Measurements from ENCODE around the gene RPTOR.

Gene RPTOR

DNA sequence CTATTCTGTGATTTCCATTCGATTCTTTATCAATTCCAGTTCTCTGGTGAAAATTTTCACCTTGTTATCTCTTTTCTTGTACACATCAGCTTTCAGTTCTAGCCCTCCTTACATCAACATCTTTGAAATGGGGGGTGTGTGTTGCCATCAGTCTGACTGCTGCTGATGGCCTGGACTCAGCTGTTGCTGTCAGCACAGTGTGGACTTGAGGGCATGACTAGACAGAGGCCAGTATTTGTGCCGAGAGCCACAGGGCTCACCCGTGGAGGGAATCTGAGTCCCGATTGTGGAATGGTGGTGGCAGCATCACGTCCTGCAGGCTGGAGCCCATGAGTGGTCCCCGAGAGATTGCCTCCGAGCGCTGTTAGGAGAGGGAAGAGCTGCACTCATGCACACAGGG is 114.2 kb downstream of the RPTOR start:
- H2AFZ ChIP-seq (ENCODE audit: low read depth, low read length): no peak overlapping the region
- H3K9ac ChIP-seq (ENCODE audit: low read depth, low read length): no peak overlapping the region
- H4K20me1 ChIP-seq (ENCODE audit: insufficient read depth, low read length): no peaks in the 10 kb centered on the region; the same call in 1 of the 2 replicates
- TF ChIP-seq CTCF (IDR thresholded peaks at IDR 0.05; ENCODE audit: borderline replicate concordance, extremely low read depth, low read length, poor library complexity, severe bottlenecking): no peak
- TF ChIP-seq EZH2 (IDR thresholded peaks at IDR 0.05; ENCODE audit: borderline replicate concordance, low read depth, low read length, severe bottlenecking): no peak
- H3K4me3 ChIP-seq (ENCODE audit: low read depth in 1 of 2, low read length in 2 of 2): no peak overlapping the region
- no peak overlapping the region for H3K4me2 ChIP-seq (ENCODE audit: insufficient read depth, low read length)
- H3K9me3 ChIP-seq (ENCODE audit: insufficient read depth, low read length, severe bottlenecking): peaks cover 9% of the 10 kb centered on the region
- H3K36me3 ChIP-seq (ENCODE audit: insufficient read depth, low read length): no peaks in the 10 kb centered on the region
- peaks cover 94% of the 10 kb centered on the region for H3K79me2 ChIP-seq (ENCODE audit: insufficient read depth, low read length)
- H3K4me1 ChIP-seq (ENCODE audit: insufficient read depth, low read length): peaks cover 25% of the 10 kb centered on the region
- no peaks in the 10 kb centered on the region for H3K27me3 ChIP-seq (ENCODE audit: insufficient read depth, low read length, poor library complexity)
- peak overlapping the region; percentile 45; the same call in 1 of the 2 replicates for H3K27ac ChIP-seq (ENCODE audit: low read length)
- ATAC-seq (ENCODE audit: insufficient read depth, low read depth) (no peak), DNase-seq (no peak)

GRCh38 chr17:80659651-80660050 is 115.0 kb downstream of the RPTOR start:
- Histone ChIP-seq H4K20me1 (ENCODE audit: insufficient read depth, low read length) (no peaks in the 10 kb centered on the region; the same call in 1 of the 2 replicates), H3K36me3 (ENCODE audit: insufficient read depth, low read length) (no peaks in the 10 kb centered on the region)
- ATAC-seq (ENCODE audit: insufficient read depth, low read depth): no peak

GRCh38 chr17:80660527-80661198 is 116.0 kb downstream of the RPTOR start:
- Histone ChIP-seq H3K79me2 (ENCODE audit: insufficient read depth, low read length) (peaks cover 86% of the 10 kb centered on the region), H3K9me3 (ENCODE audit: insufficient read depth, low read length, severe bottlenecking) (peaks cover 5% of the 10 kb centered on the region), H2AFZ (ENCODE audit: low read depth, low read length) (no peak overlapping the region), H3K4me3 (ENCODE audit: low read depth in 1 of 2, low read length in 2 of 2) (no peak overlapping the region), H3K4me2 (ENCODE audit: insufficient read depth, low read length) (no peak overlapping the region), H3K27ac (ENCODE audit: low read length) (peak overlapping the region; percentile 24), H3K4me1 (ENCODE audit: insufficient read depth, low read length) (peaks cover 43% of the 10 kb centered on the region), H3K27me3 (ENCODE audit: insufficient read depth, low read length, poor library complexity) (no peaks in the 10 kb centered on the region), H3K9ac (ENCODE audit: low read depth, low read length) (no peak overlapping the region), H4K20me1 (ENCODE audit: insufficient read depth, low read length) (no peaks in the 10 kb centered on the region; the same call in 1 of the 2 replicates), H3K36me3 (ENCODE audit: insufficient read depth, low read length) (no peaks in the 10 kb centered on the region)
- TF ChIP-seq EZH2 (IDR thresholded peaks at IDR 0.05; ENCODE audit: borderline replicate concordance, low read depth, low read length, severe bottlenecking): no peak
- TF ChIP-seq CTCF (IDR thresholded peaks at IDR 0.05; ENCODE audit: borderline replicate concordance, extremely low read depth, low read length, poor library complexity, severe bottlenecking): peak; percentile 9
- ATAC-seq (ENCODE audit: insufficient read depth, low read depth): no peak
- DNase-seq: no peak

More at GRCh38 chr17:80659651-80660050, 115.0 kb downstream of the RPTOR start:
- Histone ChIP-seq H3K79me2 (ENCODE audit: insufficient read depth, low read length) (peaks cover 94% of the 10 kb centered on the region), H3K27me3 (ENCODE audit: insufficient read depth, low read length, poor library complexity) (no peaks in the 10 kb centered on the region), H3K9ac (ENCODE audit: low read depth, low read length) (no peak overlapping the region), H3K27ac (ENCODE audit: low read length) (no peak overlapping the region), H3K4me1 (ENCODE audit: insufficient read depth, low read length) (peaks cover 33% of the 10 kb centered on the region), H2AFZ (ENCODE audit: low read depth, low read length) (no peak overlapping the region), H3K4me2 (ENCODE audit: insufficient read depth, low read length) (no peak overlapping the region), H3K9me3 (ENCODE audit: insufficient read depth, low read length, severe bottlenecking) (peaks cover 5% of the 10 kb centered on the region), H3K4me3 (ENCODE audit: low read depth in 1 of 2, low read length in 2 of 2) (no peak overlapping the region)
- no peak for DNase-seq
- TF ChIP-seq CTCF (IDR thresholded peaks at IDR 0.05; ENCODE audit: borderline replicate concordance, extremely low read depth, low read length, poor library complexity, severe bottlenecking) (no peak), EZH2 (IDR thresholded peaks at IDR 0.05; ENCODE audit: borderline replicate concordance, low read depth, low read length, severe bottlenecking) (no peak)
